CD14-positive monocyte (primary cell): ENCODE results near the gene LDLRAP1. TPM values are rescaled to one million over a fixed set of nuclear protein-coding genes. Genes with fewer than 3 reads are reported as not detected.
A peak's percentile ranks its signal among the peaks of the same experiment; 100 is the strongest.

ENCODE experiments used
- DNase-seq, 3 donors: peaks; one replicate each; pipeline ENCODE4 v3.0.0-alpha.2; 2011 to 2022
- H2AFZ ChIP-seq: 2 replicates; pipeline ENCODE4 v1.6.0; 2012; ENCODE audit warnings: mild to moderate bottlenecking, low read depth, low read length, inconsistent platforms; ENCODE audit not compliant: insufficient read depth, poor library complexity, severe bottlenecking
- H3K27ac ChIP-seq, 2 donors: 1 replicate in 1 of 2; 2 replicates in 1 of 2; pipeline ENCODE4 v1.5.1; 2012 to 2013; ENCODE audit warnings: low read length in 2 of 2, control low read depth in 1 of 2, inconsistent platforms in 1 of 2, low read depth in 1 of 2, mild to moderate bottlenecking in 1 of 2
- H3K27me3 ChIP-seq, 2 donors: one replicate each; pipeline versions ENCODE4 v1.6.0 to v1.6.1; 2011 to 2013; ENCODE audit warnings: low read length in 2 of 2; ENCODE audit not compliant: control insufficient read depth in 2 of 2, insufficient read depth in 2 of 2
- H3K36me3 ChIP-seq, 2 donors: replicated peaks in 1 of 2; 1 replicate in 1 of 2; 2 replicates in 1 of 2; pipeline versions ENCODE4 v1.5.1 to v1.6.1; 2012 to 2013; ENCODE audit warnings: low read length in 2 of 2, control low read depth in 1 of 2, inconsistent platforms in 1 of 2, mild to moderate bottlenecking in 1 of 2; ENCODE audit not compliant: insufficient read depth in 2 of 2, control insufficient read depth in 1 of 2
- H3K4me1 ChIP-seq, 2 donors: 1 replicate in 1 of 2; 2 replicates in 1 of 2; pipeline versions ENCODE4 v1.5.1 to v1.6.1; 2012 to 2013; ENCODE audit warnings: low read length in 2 of 2, control low read depth in 1 of 2, inconsistent platforms in 1 of 2, mild to moderate bottlenecking in 1 of 2, moderate library complexity in 1 of 2; ENCODE audit not compliant: insufficient read depth in 2 of 2, control insufficient read depth in 1 of 2
- H3K4me2 ChIP-seq: replicated peaks from 2 replicates; pipeline ENCODE3; 2012; ENCODE audit warnings: low read length, moderate library complexity, mild to moderate bottlenecking; ENCODE audit not compliant: poor library complexity, severe bottlenecking; ENCODE audit errors: extremely low read depth
- H3K4me3 ChIP-seq, 3 experiments: fragments of 200-600 bp in 1 of 3; sonication (generic) in 1 of 3; replicated peaks in 1 of 3; 1 replicate in 2 of 3; 2 replicates in 1 of 3; pipeline ENCODE4 v1.5.1; 2011 to 2013; ENCODE audit warnings: low read length in 3 of 3, mild to moderate bottlenecking in 3 of 3, control low read depth in 2 of 3, low read depth in 2 of 3, inconsistent platforms in 1 of 3, moderate library complexity in 1 of 3
- H3K79me2 ChIP-seq: 2 replicates; pipeline ENCODE4 v1.6.0; 2012; ENCODE audit warnings: mild to moderate bottlenecking, control low read depth, inconsistent platforms, low read length, moderate library complexity; ENCODE audit not compliant: insufficient read depth
- H3K9ac ChIP-seq: 2 replicates; pipeline ENCODE4 v1.6.0; 2017; ENCODE audit warnings: low read length, mild to moderate bottlenecking; ENCODE audit not compliant: insufficient read depth, poor library complexity, severe bottlenecking
- H3K9me3 ChIP-seq, 2 donors: replicated peaks in 1 of 2; 1 replicate in 1 of 2; 2 replicates in 1 of 2; pipeline versions ENCODE4 v1.5.1 to v1.6.1; 2012 to 2013; ENCODE audit warnings: low read length in 2 of 2, control low read depth in 1 of 2; ENCODE audit not compliant: control insufficient read depth in 1 of 2, insufficient read depth in 1 of 2
- H4K20me1 ChIP-seq: 2 replicates; pipeline ENCODE4 v1.6.0; 2012; ENCODE audit warnings: mild to moderate bottlenecking, low read length, control low read depth, moderate library complexity; ENCODE audit not compliant: insufficient read depth
- H3K27ac Mint-ChIP-seq, 7 donors: one replicate each; pipeline ENCODE4 v1.8.0; 2020; ENCODE audit warnings: mild to moderate bottlenecking in 7 of 7, mixed read lengths in 7 of 7, moderate library complexity in 6 of 7, inconsistent platforms in 2 of 7
- H3K27me3 Mint-ChIP-seq, 3 donors: one replicate each; pipeline ENCODE4 v1.8.0; 2021 to 2022; ENCODE audit warnings: low read depth in 3 of 3, mild to moderate bottlenecking in 3 of 3, mixed read lengths in 3 of 3, moderate library complexity in 3 of 3, inconsistent platforms in 1 of 3
- H3K36me3 Mint-ChIP-seq, 2 donors: one replicate each; pipeline ENCODE4 v1.8.0; 2020; ENCODE audit warnings: mixed read lengths in 2 of 2, inconsistent platforms in 1 of 2, mild to moderate bottlenecking in 1 of 2
- H3K4me1 Mint-ChIP-seq: one replicate; pipeline ENCODE4 v1.8.0; 2020; ENCODE audit warnings: mild to moderate bottlenecking, mixed read lengths
- H3K4me3 Mint-ChIP-seq, 2 donors: one replicate each; pipeline ENCODE4 v1.8.0; 2020; ENCODE audit warnings: mild to moderate bottlenecking in 2 of 2, mixed read lengths in 2 of 2, moderate library complexity in 1 of 2
- H3K9me3 Mint-ChIP-seq, 7 donors: one replicate each; pipeline ENCODE4 v1.8.0; 2020 to 2022; ENCODE audit warnings: mixed read lengths in 7 of 7, mild to moderate bottlenecking in 6 of 7, moderate library complexity in 6 of 7, inconsistent platforms in 2 of 7
- WGBS: methylation state at CpG from one replicate; pipeline ENCODE4 v1.1.5; 2013; ENCODE audit warnings: missing lambda C conversion rate; ENCODE audit not compliant: insufficient coverage; 5-methylcytosine and 5-hydroxymethylcytosine counted together
- intact Hi-C, 2 donors: fragments of 100-400 bp; cut with micrococcal nuclease; formaldehyde crosslinking; loops; one replicate each; pipeline versions ENCODE4 v1.15.0 to v1.15.1; 2023
- polyA plus RNA-seq, 3 donors: library from polyadenylated mRNA; depleted of rRNA in 1 of 3; unstranded in 2 of 3; stranded (reverse) in 1 of 3; fragments of 300-500 nt in 2 of 3; fragments of >200 nt in 1 of 3; fragmentation: Illumina TruSeq in 2 of 3; gene quantifications; 1 replicate in 2 of 3; 2 replicates in 1 of 3; pipeline ENCODE4 v1.2.3, GENCODE V29; 2012 to 2021
- TF ChIP-seq, protein P1 (sequence below): fragments of 200-600 bp; IDR thresholded peaks from one replicate; pipeline ENCODE4 v1.8.0; 2022; ENCODE audit warnings: antibody characterized with exemption, mild to moderate bottlenecking

LDLRAP1 gene
- polyA plus RNA-seq, 3 donors: 12.8 to 18.5 (median 14.6) TPM

- H2AFZ ChIP-seq: no peak overlapping the region
- H3K27ac ChIP-seq: no peak overlapping the region
- H3K36me3 ChIP-seq: no peaks in the 10 kb centered on the region
- H3K4me1 ChIP-seq: peaks cover 6 to 7% of the 10 kb centered on the region in 2 donors
- Mint-ChIP-seq H3K36me3 (no peaks in the 10 kb centered on the region), H3K27me3 (peaks cover 2 to 4% (median 2%) of the 10 kb centered on the region in 3 donors), H3K4me1 (peaks cover 8% of the 10 kb centered on the region), H3K9me3 (peaks cover 0 to 2% (median 0%) of the 10 kb centered on the region in 7 donors), H3K4me3 (no peak overlapping the region), H3K27ac (no peak overlapping the region)
- no peak overlapping the region for H3K4me2 ChIP-seq
- intact Hi-C loops: no loop called here
- H3K4me3 ChIP-seq: no peak overlapping the region
- H3K79me2 ChIP-seq: no peaks in the 10 kb centered on the region
- TF ChIP-seq, protein P1, sequence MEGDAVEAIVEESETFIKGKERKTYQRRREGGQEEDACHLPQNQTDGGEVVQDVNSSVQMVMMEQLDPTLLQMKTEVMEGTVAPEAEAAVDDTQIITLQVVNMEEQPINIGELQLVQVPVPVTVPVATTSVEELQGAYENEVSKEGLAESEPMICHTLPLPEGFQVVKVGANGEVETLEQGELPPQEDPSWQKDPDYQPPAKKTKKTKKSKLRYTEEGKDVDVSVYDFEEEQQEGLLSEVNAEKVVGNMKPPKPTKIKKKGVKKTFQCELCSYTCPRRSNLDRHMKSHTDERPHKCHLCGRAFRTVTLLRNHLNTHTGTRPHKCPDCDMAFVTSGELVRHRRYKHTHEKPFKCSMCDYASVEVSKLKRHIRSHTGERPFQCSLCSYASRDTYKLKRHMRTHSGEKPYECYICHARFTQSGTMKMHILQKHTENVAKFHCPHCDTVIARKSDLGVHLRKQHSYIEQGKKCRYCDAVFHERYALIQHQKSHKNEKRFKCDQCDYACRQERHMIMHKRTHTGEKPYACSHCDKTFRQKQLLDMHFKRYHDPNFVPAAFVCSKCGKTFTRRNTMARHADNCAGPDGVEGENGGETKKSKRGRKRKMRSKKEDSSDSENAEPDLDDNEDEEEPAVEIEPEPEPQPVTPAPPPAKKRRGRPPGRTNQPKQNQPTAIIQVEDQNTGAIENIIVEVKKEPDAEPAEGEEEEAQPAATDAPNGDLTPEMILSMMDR: no peak
- H3K9me3 ChIP-seq: no peaks in the 10 kb centered on the region
- no peaks in the 10 kb centered on the region for H4K20me1 ChIP-seq
- no peaks in the 10 kb centered on the region for H3K27me3 ChIP-seq
- WGBS: 83% methylated on average over 2 of the region's 4 CpGs
- no peak overlapping the region for H3K9ac ChIP-seq
- DNase-seq: no peak
Observed at GRCh38 chr1:25534410-25534788, 9.0 kb upstream of the LDLRAP1 start.

- H3K27me3 ChIP-seq: no peaks in the 10 kb centered on the region
- no peaks in the 10 kb centered on the region for H4K20me1 ChIP-seq
- intact Hi-C loops: no loop called here
- H2AFZ ChIP-seq: no peak overlapping the region
- WGBS: 75% methylated on average over 1 of the region's 3 CpGs
- no peak overlapping the region for H3K9ac ChIP-seq
- no peak for DNase-seq
- Mint-ChIP-seq H3K27me3 (peaks cover 2 to 6% (median 2%) of the 10 kb centered on the region in 3 donors), H3K9me3 (peaks cover 0 to 1% (median 0%) of the 10 kb centered on the region in 7 donors), H3K36me3 (no peaks in the 10 kb centered on the region), H3K27ac (peak overlapping the region in 1 of 7 donors; percentile 36), H3K4me1 (peaks cover 8% of the 10 kb centered on the region), H3K4me3 (no peak overlapping the region)
- H3K4me2 ChIP-seq: no peak overlapping the region
- TF ChIP-seq, protein P1: no peak
- no peaks in the 10 kb centered on the region for H3K36me3 ChIP-seq
- no peaks in the 10 kb centered on the region for H3K9me3 ChIP-seq
- no peaks in the 10 kb centered on the region for H3K79me2 ChIP-seq
- peaks cover 6 to 7% of the 10 kb centered on the region in 2 donors for H3K4me1 ChIP-seq
- no peak overlapping the region for H3K4me3 ChIP-seq
- no peak overlapping the region for H3K27ac ChIP-seq
Observed at GRCh38 chr1:25536124-25536523, 7.3 kb upstream of the LDLRAP1 start.
